GM21367 (cell line): ENCODE results near the gene CH25H.

Source experiments
- ATAC-seq: cut with Tn5 transposase; IDR thresholded peaks from one replicate; pipeline ENCODE4 v1.9.1; 2021; ENCODE audit not compliant: unreplicated experiment

CH25H gene

GRCh38 chr10:89235073-89235798, 28.1 kb upstream of the CH25H start:
- no peak for ATAC-seq

GRCh38 chr10:89233033-89233432, 25.9 kb upstream of the CH25H start:
- no peak for ATAC-seq

GRCh38 chr10:89228962-89229361, 21.8 kb upstream of the CH25H start:
- no peak for ATAC-seq

- ATAC-seq: no peak
These were observed 21.0 kb upstream of the CH25H start for GRCh38 chr10:89228146-89228545.

GRCh38 chr10:89226891-89227290, 19.8 kb upstream of the CH25H start:
- no peak for ATAC-seq

GRCh38 chr10:89224739-89225443, 17.8 kb upstream of the CH25H start:
- no peak for ATAC-seq

GRCh38 chr10:89221919-89222318, 14.8 kb upstream of the CH25H start:
- ATAC-seq: no peak

- no peak for ATAC-seq
These were observed 12.5 kb upstream of the CH25H start for GRCh38 chr10:89219513-89220218.

- ATAC-seq: no peak
These were observed 10.2 kb upstream of the CH25H start for GRCh38 chr10:89217057-89217990.

GRCh38 chr10:89216056-89216455, 8.9 kb upstream of the CH25H start:
- no peak for ATAC-seq

- no peak for ATAC-seq
These were observed 8.4 kb upstream of the CH25H start for GRCh38 chr10:89215511-89215910.

- no peak for ATAC-seq
These were observed 7.5 kb upstream of the CH25H start for GRCh38 chr10:89214566-89215165.

- no peak for ATAC-seq
These were observed 6.2 kb upstream of the CH25H start for GRCh38 chr10:89213191-89213808.

GRCh38 chr10:89210794-89211425, 3.8 kb upstream of the CH25H start:
- no peak for ATAC-seq

GRCh38 chr10:89209718-89210117, 2.6 kb upstream of the CH25H start:
- ATAC-seq: no peak

GRCh38 chr10:89207801-89208551, 859 bp upstream of the CH25H start:
- ATAC-seq: no peak

GRCh38 chr10:89206402-89207180, 526 bp downstream of the CH25H start:
- no peak for ATAC-seq

GRCh38 chr10:89204621-89205185, 2.4 kb downstream of the CH25H start:
- ATAC-seq: no peak
